ENCODE data around the gene PLLP.
A peak's percentile ranks its signal among the peaks of the same experiment; 100 is the strongest.

PLLP gene

GRCh38 chr16:57297856-57298255, 13.4 kb upstream of the PLLP start:
- H3K36me3 ChIP-seq (ENCODE audit: insufficient read depth) = no peaks in the 10 kb centered on the region
- no peak overlapping the region for H3K4me3 ChIP-seq (IDR thresholded peaks at IDR 0.05; ENCODE audit: insufficient read depth, low read depth, low read length)
- no peaks in the 10 kb centered on the region for H4K20me1 ChIP-seq (ENCODE audit: insufficient read depth)
- no peak overlapping the region for H3K9ac ChIP-seq
- no peaks in the 10 kb centered on the region for H3K27me3 ChIP-seq (ENCODE audit: insufficient read depth, low read depth)
- no peak for TF ChIP-seq CTCF (conservative IDR thresholded peaks at IDR 0.05; ENCODE audit: low read depth, low read length)
- H3K4me1 ChIP-seq (ENCODE audit: low read depth, poor library complexity, severe bottlenecking) = peaks cover 14% of the 10 kb centered on the region
- no peak overlapping the region for H3K27ac ChIP-seq
- no peaks in the 10 kb centered on the region for H3K79me2 ChIP-seq (ENCODE audit: insufficient read depth, low read depth)
- no peak overlapping the region; the same call in 1 of the 2 replicates for H3K4me2 ChIP-seq
- H2AFZ ChIP-seq (ENCODE audit: low read depth) = no peak overlapping the region

GRCh38 chr16:57289391-57290257, 5.2 kb upstream of the PLLP start:
- no peak overlapping the region for H3K4me3 ChIP-seq (IDR thresholded peaks at IDR 0.05; ENCODE audit: insufficient read depth, low read depth, low read length)
- no peak overlapping the region for H3K27ac ChIP-seq
- no peaks in the 10 kb centered on the region for H3K27me3 ChIP-seq (ENCODE audit: insufficient read depth, low read depth)
- H3K4me1 ChIP-seq (ENCODE audit: low read depth, poor library complexity, severe bottlenecking) = peaks cover 14% of the 10 kb centered on the region
- no peak overlapping the region; the same call in 1 of the 2 replicates for H3K9ac ChIP-seq
- no peak for TF ChIP-seq CTCF (conservative IDR thresholded peaks at IDR 0.05; ENCODE audit: low read depth, low read length)
- H3K36me3 ChIP-seq (ENCODE audit: insufficient read depth) = no peaks in the 10 kb centered on the region
- H3K79me2 ChIP-seq (ENCODE audit: insufficient read depth, low read depth) = no peaks in the 10 kb centered on the region
- H4K20me1 ChIP-seq (ENCODE audit: insufficient read depth) = no peaks in the 10 kb centered on the region
- H2AFZ ChIP-seq (ENCODE audit: low read depth) = no peak overlapping the region
- H3K4me2 ChIP-seq = peak overlapping the region; percentile 9; the same call in 1 of the 2 replicates

GRCh38 chr16:57285379-57285778, 907 bp upstream of the PLLP start:
- no peak for TF ChIP-seq CTCF (conservative IDR thresholded peaks at IDR 0.05; ENCODE audit: low read depth, low read length)
- Histone ChIP-seq H3K4me1 (ENCODE audit: low read depth, poor library complexity, severe bottlenecking) (peaks cover 12% of the 10 kb centered on the region), H2AFZ (ENCODE audit: low read depth) (no peak overlapping the region), H3K27me3 (ENCODE audit: insufficient read depth, low read depth) (peaks cover 6% of the 10 kb centered on the region; the same call in 1 of the 2 replicates), H4K20me1 (ENCODE audit: insufficient read depth) (no peaks in the 10 kb centered on the region), H3K27ac (no peak overlapping the region), H3K36me3 (ENCODE audit: insufficient read depth) (no peaks in the 10 kb centered on the region), H3K79me2 (ENCODE audit: insufficient read depth, low read depth) (no peaks in the 10 kb centered on the region), H3K4me3 (IDR thresholded peaks at IDR 0.05; ENCODE audit: insufficient read depth, low read depth, low read length) (no peak overlapping the region), H3K4me2 (peak overlapping the region; percentile 54), H3K9ac (no peak overlapping the region)

- Histone ChIP-seq H3K36me3 (ENCODE audit: insufficient read depth) (no peaks in the 10 kb centered on the region), H3K4me2 (peak overlapping the region; percentile 54), H3K27me3 (ENCODE audit: insufficient read depth, low read depth) (peaks cover 6% of the 10 kb centered on the region; the same call in 1 of the 2 replicates), H3K9ac (peak overlapping the region; percentile 41; the same call in 1 of the 2 replicates), H3K4me3 (IDR thresholded peaks at IDR 0.05; ENCODE audit: insufficient read depth, low read depth, low read length) (no peak overlapping the region), H3K27ac (no peak overlapping the region), H3K4me1 (ENCODE audit: low read depth, poor library complexity, severe bottlenecking) (peaks cover 8% of the 10 kb centered on the region), H2AFZ (ENCODE audit: low read depth) (peak overlapping the region; percentile 83), H3K79me2 (ENCODE audit: insufficient read depth, low read depth) (no peaks in the 10 kb centered on the region), H4K20me1 (ENCODE audit: insufficient read depth) (no peaks in the 10 kb centered on the region)
- no peak for TF ChIP-seq CTCF (conservative IDR thresholded peaks at IDR 0.05; ENCODE audit: low read depth, low read length)
Observed at GRCh38 chr16:57284952-57285363, 486 bp upstream of the PLLP start.

Measured in KMS-11 (cell line).